Hepatic stellate cell (primary cell): ENCODE results near the gene EFNA1.

Experiments used
- DNase-seq: peaks from one replicate; pipeline ENCODE4 v3.0.0; 2011; ENCODE audit warnings: low spot score

EFNA1 gene

GRCh38 chr1:155127105-155127966 lies at the start of gene EFNA1:
Gene EFNA1 (plus strand): TSS chr1:155127876. CDS start chr1:155127978, 102 bp downstream.
- DNase-seq: peak; percentile 38

- DNase-seq: peak; percentile 83
Measured at GRCh38 chr1:155078469-155079209, 49.0 kb upstream of the EFNA1 start, which contains the start of gene EFNA3. Gene EFNA3 (plus strand): TSS chr1:155078837. CDS start chr1:155078942, 105 bp downstream.

GRCh38 chr1:155079210-155079486 lies 48.5 kb upstream of the EFNA1 start:
- no peak for DNase-seq

GRCh38 chr1:155079487-155080311 lies 48.0 kb upstream of the EFNA1 start:
- no peak for DNase-seq

GRCh38 chr1:155080312-155081228 lies 47.1 kb upstream of the EFNA1 start:
- no peak for DNase-seq

GRCh38 chr1:155081472-155082300 lies 46.0 kb upstream of the EFNA1 start:
- no peak for DNase-seq

GRCh38 chr1:155082301-155083051 lies 45.2 kb upstream of the EFNA1 start:
- DNase-seq: no peak

GRCh38 chr1:155083052-155083541 lies 44.6 kb upstream of the EFNA1 start:
- no peak for DNase-seq

GRCh38 chr1:155083865-155084721 lies 43.6 kb upstream of the EFNA1 start:
- no peak for DNase-seq

- peak; percentile 97 for DNase-seq
Measured at GRCh38 chr1:155084722-155085503, 42.8 kb upstream of the EFNA1 start.

- DNase-seq: peak; percentile 61
Measured at GRCh38 chr1:155085504-155086127, 42.1 kb upstream of the EFNA1 start.

- peak; percentile 83 for DNase-seq
Measured at GRCh38 chr1:155086128-155086741, 41.4 kb upstream of the EFNA1 start.

GRCh38 chr1:155086856-155087535 lies 40.7 kb upstream of the EFNA1 start:
- no peak for DNase-seq

- DNase-seq: peak; percentile 84
Measured at GRCh38 chr1:155091071-155092051, 36.3 kb upstream of the EFNA1 start.

GRCh38 chr1:155092131-155092530 lies 35.5 kb upstream of the EFNA1 start:
- DNase-seq: no peak
